Non-pigmented ciliary epithelial cell (primary cell): ENCODE measurements around the gene DLGAP4.
"Not testable (repeated sequence)": the region's sequence is repeated elsewhere in the genome, so short reads cannot be mapped to it uniquely, and the experiment has no call there.

Source experiments
- DNase-seq: peaks from one replicate; pipeline ENCODE4 v3.0.0-alpha.2; 2010; ENCODE audit warnings: low read depth

Gene DLGAP4

DNA sequence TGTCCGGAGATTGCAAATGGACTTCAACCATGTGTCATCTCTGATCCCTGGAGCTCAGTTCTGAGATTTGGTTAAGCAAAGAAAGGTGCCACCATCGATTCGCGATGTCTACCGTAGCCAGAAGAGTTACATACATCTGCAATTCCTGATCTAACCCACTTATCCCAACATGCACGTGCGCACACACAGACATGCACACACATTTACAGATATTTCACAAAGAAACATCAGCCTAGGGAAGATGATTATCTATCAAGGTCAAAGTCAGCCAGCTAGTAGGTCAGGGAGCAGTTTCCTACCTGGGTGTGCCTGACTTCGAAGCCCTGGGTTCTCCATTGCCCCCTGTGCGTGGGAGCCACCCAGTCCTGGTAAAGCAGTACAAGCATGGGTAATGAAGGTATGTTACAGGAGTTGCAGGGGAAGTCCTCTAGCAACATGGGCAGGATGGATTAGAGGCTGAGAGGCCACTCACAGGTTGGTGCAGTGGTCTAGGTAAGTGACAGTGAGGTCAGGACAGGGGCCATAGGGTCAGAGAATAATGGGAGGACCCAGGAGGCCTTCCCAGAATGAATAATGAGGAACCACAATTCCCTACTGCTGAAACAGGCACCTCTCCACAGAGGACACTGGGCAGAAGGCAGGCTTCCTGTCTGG lies 150.0 kb downstream of the DLGAP4 start:
- DNase-seq, result no peak

DNA sequence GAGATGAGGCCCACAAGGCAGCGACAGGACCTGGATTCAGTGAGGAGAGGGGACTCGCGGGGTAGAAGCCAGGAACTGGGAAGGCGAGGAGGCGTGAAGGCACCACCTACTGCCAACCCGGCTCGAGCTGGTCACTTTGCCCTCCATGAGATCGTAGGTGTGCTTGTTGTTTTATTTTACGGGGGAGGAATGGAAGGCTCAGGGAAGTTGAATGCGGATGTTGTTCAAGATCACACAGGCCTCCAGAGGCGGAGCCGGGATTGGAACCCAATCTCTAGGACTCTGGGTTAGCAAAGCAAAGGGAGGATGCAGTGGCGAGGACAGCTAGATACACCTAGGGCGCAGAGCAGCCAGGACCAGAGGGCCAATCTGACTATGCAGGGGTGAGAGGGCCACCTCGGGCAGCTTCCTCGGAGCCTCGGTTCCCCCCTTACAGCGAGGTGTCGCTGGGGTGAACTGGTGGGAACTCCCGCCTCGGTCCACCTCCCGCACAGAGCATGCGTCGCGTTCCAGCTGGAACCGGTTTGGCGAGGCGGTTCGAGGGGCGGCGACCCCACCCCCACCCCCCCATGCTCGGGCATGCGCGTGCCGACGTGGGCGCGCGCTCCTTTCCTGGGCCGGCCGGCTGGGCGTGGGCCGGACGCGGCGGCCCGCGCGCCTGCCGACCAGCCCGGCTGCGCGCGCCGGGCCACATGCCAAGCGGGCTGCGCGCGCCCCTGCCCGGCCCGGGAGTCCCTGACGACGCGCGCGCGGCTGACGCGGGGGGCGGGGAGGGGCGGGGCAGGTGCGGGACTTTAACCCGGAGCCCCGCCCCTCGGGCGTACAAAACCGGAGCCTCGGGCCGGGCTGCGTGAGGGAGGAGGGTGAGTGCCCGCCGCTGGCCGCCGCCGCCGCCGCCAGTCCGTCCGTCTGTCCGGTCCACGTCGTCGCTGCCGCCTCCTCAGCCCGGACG lies 154.8 kb downstream of the DLGAP4 start:
- DNase-seq, result no peak

DNA sequence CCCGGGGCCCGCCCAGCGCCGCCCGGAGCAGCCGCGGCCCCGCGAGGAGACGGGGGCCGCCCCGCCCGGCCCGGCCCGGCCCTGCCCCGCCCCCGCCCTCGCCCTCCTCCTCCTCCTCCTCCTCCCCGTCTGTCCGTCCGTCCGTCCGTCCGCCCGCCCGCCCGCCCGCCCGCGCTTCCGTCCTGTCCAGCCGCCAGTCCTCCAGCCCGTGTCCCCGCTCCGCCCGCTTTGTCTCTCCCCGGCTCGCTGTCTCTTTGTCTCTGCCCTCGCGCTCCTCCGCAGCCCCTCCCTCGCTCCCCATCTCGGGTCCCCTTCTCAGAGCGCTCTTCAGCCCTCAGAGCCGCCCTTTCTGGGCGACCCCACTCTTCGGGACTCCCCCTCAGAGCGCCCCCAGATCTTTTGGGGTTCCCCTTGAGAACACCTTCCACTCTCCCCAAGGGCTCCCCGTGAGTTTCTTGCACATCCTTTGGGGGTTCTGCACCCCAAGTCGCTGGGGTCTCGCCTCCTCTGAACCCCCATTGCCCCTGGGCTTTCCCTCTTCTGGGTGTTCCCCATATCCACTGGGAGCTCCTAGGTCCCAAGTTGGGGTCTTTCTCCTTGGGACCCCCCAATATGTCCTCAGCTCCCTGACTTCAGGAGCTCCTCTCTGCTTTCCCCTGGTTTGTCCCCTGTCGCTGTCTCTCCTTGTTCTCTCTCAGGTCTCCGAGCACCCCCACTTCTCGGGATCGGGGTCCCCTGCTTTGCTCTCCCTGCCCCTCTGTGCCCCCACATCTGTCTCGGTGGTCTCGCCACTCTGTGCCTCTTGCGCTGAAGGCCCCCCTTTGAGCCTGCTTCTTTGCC lies 155.7 kb downstream of the DLGAP4 start:
- DNase-seq, result no peak

DNA sequence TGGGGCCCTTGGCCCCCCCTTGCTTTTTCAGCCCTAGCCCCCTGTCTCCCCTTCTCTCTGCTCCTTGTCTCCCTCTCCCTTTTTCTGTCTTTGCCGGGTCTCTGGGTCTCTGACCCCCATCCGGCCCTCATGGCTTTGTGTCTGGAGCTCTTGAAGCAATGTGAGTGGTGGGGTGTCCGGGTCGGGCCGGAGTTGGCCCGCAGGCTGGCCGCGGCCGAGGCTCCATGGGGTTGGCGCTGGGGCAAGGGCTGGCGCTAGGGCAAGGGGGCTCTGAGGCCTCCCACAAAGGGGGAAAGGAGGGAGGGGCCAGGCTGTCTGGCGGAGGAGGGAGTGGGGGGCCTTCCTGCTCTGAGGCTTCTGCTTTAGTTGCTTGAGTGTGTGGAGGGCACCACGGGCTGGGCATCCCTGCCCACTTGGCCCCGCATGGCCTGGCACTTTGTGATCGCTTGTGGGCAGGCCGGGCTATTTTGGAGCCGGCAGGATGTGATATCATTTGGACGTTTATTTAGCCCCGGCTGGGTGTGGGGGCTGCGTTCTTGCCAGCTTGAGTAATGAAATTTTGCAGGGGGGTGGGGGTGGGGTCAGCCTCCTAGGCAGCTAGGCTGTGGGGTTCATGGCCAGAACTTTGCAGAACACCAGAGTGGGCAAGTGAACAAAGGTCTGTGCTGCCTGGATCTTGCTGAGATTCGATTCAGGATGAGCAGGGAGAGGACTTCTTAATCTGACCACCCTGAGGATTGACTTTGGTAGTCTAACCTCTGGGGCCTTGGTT lies 156.5 kb downstream of the DLGAP4 start:
- no peak for DNase-seq

DNA sequence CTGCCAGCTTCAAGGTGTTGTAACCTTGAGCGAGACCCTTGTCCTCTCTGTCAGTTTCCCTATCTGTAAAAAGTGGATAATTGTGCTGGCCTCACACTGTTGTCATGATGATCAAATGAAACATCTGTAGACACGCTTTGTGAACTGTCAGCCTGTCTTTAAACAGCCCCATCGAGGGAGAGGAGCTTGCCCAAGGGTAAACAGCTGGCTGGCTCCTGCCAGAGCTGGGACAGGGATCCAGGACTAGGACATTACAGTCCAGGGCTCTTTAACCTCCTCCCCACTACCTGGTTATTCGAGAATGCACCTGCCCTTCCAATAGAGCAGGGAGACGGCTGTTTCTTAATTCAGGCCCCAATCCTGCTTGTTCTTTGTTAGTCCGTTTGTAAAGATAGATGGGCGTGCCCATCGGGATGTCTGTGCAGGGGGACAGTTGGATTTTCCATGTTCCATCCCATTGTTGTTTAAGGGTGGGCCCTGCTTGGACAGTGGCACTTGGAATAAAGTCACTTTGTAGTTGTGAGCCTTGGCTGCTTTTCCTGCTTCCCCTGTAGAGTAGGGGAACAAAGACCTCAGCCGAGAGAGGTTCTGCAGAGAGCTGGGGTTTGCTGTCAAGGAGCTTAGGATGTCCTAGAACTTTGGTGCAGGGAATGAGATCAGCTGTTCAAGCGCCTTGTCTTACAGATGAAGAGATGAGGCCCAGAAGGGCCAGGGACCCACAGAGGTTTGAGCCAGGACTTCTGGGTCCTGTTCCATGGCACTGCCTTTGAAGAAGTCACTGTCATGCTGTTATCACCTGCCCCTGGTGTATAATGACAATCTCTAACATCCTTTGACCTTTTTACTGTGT lies 157.3 kb downstream of the DLGAP4 start:
- DNase-seq, result no peak

DNA sequence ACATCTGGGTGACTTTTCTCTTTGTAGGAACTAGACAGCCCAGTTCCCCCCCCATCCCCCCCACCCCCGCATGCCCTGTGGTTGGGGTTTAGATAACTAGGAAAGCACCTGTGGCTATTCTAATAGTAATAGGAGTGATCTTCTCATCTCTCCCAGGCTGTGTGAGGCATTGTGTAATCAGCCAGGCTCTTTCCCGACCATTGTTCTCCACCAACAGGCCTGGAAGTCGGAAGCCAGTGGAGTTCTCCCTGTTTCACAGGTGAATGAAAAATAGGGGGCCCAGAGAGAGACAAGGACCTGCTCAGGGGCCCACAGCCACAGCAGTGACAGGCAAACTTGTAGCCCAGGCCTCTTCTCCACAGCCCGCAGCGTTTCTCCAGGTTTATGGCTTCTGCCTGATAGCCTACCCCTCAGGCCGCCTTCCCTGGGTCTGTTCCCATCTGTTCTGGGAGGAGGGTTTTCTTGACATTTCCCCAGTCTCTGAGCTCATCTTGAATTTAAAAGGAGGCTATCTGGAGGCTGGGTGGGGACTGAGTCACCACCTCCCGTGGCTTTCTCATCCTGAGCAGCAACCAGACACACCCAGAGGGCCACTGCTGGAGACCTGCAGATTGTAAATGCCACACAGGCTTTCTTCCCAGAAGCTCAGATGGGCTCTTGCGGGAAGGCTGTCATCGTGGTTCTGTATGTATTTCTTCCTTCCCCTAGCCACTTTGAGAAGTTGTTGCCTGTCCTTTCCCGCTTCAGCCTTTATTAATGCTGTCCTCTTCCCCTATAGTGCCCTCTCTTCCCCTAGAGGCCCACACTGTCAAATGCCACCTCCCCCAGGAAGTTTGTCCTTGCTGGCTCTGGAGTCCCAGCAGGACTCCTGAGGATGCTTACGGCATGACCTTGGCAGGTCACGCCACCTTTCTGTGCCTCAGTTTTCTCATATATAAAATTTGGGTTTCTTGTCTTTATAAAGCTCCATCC lies 159.3 kb downstream of the DLGAP4 start:
- peak; percentile 66 for DNase-seq

DNA sequence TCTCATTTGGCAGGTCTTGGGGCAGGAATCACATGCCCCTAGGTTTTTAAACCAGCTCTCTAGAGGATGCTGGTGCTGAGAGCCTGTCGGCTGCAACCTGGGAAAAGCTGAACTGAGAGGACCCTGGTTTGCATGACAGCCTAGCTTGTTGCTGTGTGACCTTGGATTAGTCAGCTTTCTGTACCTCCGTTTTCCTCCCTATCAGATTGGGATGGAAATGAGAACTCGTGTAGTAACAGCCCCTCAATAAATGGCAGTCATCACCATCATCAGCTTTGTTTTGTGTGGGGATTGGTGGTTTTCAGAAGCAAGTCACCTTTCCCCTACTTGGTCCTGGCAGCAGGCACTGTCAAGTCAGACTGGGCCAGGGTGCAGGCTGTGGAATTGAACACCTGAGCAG lies 159.9 kb downstream of the DLGAP4 start:
- no peak for DNase-seq

DNA sequence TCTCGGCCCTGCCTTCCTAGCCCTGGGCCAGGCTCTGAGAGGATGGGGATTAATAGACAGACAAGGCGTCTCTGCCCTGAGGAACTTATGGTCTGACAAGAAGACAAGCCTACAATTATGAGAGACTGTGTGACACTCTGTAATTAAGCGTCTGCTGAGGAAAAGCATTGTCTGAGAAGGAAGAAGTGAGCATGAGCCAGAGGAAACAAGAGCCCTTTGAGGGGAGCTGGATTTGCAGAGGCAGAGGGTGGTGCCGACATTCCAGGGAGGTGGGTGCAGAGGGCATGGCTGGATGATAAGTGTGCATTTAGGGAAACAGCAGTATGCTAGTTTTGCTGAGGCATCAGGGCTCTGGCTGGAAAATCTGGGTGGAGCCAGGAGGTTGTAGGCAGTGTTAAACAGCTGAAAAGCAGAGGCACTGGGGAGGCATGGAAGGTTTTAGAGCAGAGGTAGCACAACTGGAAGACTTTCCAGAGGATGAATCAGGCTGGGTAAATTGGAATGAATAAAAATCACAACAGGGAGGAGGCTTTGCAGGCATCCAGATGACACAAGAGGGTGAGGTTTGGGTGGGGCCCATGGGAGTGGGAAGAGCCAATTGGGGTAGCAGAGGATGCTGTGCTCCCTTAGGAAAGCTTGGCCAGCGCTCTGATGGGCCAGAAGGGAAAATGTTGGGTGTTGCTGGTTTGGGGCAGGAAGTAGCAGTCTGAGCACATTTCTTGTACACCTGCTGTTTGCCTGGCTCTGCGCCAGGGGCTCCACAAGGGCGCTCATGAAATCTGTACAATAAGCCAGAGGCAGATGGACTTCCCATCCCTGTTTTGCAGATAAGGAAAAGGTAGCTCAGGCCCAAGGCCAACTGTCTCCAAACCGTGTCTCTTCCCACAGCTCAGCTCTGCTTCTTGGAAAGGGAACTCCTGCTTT lies 161.2 kb downstream of the DLGAP4 start:
- DNase-seq, result no peak

DNA sequence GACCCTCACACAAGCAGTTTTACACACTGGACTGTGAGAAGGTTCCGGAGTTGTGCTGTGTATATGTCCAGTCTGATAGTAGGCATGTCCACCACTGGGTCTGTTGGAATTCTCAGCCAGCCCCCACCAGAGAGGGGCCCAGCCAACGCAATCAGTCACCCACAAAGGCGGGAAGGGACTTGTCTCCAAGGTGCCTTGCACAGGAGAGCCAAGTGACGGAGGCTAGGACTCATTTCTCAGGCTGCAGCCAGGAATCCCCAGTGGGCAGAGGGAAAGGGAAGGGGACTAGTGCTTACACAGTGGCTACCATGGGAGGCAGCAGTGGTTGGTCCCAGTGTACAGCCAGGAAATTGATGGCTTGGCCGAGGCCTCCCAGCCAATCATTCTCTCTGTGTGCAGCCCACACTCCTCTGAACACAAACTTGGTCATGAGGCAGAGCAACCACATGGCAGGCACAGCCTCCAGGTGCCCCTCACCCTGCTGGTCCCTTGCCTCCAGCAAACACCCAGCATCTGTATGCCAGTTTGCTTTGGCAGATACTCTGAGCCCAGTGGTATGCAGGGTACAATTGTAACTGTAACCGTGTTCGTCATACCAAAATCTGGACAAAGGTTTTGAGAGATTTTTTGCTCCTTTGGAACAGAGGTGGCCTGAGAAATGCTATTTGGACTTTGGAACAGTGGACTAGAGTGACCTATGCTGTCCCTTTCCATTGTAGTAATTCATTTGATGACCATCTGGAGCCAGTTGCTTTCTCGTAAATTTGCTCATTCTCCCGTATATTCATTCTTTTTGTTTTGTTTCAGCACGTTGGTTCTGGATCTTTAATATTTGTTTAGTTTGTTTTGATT lies 162.2 kb downstream of the DLGAP4 start:
- DNase-seq, result no peak

DNA sequence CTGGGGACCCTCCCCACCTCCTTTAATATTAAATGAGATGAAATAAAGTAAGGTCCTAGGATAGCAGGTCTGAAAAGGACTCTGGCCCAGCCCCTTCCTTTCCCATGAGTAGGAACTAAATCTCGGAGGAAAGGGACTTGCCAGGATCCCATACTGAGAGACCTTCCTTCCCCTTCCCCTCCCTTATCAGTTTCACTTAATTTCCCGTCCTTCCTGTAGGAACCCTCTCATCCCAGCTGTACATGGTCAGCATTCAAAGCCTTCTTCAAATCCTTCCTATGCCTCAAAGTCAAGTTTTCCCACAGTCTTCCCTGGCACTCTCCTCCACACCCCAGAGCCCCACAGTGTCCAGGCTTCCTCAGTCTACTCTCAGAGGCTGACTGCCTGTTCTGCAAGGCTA lies 163.8 kb downstream of the DLGAP4 start:
- DNase-seq, result no peak

DNA sequence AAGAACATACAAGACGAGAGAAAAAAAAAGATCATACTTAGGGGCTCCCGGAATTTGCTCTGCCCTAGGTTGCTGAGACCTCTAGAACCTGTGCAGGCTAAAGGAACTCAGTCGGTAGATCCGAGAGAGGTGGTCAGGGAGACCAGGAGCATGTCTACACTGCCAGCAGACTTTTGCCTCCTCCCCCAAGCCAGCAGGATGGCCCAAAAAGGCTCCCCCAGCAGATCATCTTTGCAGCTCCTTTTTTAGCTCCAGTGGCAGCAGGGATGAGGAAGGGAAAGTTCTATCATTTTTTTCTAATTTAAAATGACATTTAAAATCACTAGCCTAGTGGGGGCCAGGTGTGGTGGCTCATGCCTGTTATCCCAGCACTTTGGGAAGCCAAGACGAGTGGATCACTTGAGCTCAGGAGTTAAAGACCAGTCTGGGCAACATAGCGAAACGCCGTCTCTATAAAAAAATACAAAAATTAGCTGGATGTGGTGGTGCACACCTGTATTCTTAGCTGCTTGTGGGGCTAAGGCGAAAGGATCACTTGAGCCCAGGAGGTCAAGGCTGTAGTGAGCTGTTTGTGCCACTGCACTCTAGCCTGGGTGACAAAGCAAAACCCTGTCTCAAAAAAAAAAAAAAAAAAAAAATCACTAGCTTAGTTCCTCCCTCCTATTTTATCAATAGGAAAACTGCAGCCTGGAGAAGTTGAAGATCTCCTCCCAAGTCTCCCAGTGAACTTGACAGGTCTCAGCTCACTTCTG lies 165.9 kb downstream of the DLGAP4 start:
- DNase-seq, result no peak

DNA sequence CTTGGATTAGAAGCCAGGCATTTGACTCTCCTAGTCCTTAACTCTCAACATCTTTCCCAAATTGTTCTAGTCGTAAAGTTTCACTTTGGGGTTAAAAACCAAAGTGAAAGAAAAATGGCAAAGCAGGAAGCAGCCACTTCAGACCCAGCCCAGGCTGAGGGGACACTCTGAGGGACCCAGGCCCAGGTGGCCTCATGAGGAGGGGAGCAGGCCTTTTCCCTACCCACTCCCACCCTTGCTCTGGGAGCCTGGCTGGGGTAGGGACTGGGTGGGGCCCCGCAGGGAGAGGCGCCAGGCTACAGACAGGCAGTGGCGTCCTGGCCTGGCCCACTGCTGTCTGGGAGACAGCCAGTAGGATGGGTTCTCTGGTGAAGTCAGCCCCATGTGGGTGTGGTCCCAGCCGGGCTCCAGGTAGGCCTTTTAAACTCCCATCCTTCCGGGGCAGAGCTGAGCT lies 166.5 kb downstream of the DLGAP4 start:
- no peak for DNase-seq

DNA sequence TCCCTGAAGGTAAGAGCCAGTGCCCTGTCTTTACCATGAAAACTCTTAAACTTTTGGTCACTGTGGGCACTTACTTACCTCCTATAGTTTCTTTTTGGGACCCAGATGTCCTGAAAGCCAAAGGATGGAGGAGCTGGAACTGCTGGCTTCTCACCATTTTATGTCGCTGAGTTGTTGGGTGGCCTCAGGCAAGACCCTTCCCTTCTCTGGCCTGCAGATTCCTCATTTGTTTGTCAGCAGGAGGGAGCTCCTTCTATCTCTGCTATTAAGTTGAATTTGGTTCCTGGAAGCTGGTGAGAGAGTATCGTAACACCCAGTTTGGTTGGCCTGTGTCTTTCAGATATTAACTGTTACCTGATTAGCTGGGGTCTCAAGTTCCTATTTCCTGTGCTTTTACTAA lies 167.0 kb downstream of the DLGAP4 start:
- no peak for DNase-seq

DNA sequence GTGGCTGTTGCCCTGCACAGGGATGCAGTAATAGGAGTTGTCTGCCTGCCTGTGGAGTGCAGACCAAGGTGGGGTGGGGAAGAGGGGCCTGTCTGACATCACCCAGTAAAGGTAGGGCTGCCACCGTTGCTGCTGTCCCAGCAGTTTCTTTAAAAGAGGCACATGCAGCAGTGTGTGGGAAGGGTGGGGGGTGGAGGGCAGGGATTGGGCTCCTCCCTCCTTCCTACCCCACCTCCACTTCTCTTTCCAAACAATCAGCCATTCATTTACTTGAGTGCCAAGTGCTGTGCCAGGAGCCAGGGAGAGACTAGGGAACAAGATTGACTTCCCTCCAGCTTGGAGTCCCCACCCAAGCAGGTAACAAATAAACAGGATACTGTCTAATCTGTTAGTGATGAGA lies 168.4 kb downstream of the DLGAP4 start:
- DNase-seq, result no peak

DNA sequence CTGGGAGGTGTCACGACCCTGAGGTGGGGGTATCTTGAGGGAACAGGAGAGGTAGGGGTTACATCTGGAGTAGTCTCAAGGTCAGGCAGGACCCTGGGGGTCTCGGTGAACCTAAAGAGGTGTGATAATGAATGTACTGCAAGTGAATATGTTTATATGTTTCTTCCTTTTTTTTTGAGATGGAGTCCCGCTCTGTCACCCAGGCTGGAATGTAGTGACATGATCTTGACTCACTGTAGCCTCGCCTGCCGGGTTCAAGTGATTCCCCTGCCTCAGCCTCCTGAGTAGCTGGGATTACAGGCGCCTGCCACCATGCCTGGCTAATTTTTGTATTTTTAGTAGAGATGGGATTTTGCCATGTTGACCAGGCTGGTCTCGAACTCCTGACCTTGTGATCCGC lies 168.9 kb downstream of the DLGAP4 start:
- DNase-seq, result not testable (repeated sequence)

DNA sequence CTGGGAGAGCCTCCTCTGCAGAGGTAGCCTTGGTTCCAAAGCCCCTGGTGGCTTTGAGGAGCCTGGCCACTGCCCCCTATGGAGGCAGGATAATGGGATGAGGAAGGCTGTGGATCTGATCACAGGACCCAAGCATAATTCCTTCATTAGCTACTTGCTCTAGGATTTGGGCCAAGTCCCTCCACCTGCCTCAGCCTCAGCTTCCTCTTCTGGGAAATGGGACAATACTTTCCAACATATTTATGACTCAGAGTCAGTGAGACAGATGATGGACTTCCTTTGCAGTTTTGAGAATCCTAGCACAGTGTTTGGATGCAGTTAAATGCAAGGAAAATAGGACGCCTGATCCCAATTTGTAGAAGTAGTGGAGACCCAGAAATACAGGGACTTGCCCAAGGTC lies 171.3 kb downstream of the DLGAP4 start:
- no peak for DNase-seq
